DMS 273 treated with DMSO at 0.1 percent for 48 hours (cell line): Measurements from ENCODE around the gene KIAA0513.

ENCODE experiments used
- DNase-seq: peaks from one replicate; lab custom pipeline; 2025; lab: John Stamatoyannopoulos, UW

KIAA0513 gene

DNA sequence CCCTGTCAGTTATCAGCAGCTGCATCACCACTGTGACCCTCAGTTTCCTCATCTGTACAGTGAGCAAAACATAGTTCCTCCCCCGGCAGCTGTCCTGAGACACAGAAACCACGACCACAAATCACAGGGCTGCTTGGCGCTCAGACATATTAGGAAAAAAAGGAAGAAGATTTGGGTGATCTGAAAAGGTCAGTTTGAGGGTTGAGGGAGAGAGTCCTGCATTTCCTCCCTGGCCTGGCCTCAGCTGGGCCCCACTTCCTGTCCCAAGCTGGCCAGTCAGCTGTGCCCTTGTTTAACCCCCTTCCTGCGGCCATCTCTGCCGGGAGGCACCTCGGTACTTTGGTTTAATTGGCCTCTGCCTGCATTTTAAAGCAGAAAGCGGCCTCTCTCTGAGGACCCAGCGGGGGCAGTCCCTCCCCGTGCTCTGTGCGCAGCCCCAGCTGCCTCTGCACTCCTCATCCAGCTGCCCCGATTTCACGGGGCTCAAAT is 108.7 kb downstream of the KIAA0513 start:
- DNase-seq: no peak

DNA sequence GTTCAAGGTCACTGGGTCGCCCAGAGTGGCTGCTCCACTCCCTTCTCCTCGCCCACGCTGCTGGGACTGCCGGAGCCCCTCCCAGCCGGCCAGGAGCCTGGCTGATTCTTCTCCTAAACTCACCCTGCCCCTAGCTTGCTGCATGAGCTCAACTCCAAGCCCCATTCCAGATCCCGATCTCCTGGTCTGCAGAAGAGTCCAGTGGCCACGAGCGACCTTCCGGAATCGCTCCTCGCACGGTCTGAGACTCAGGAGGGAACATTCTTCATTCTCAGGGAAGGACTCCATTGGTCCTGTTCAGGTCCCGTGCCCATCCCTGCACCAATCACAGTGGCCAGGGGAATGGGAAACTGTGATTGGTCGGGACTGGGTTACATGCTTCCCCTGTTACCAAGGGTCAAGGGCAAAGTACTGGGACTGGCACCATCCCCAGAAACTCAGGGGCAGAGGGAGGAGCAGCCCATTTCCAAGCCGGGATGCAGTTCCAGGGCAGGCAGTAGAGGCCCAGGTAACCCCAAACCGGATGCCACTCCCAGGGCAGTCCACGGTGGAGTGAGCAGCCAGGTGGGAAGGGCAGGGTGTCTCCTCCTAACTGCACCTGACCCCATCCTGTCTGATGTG is 109.2 kb downstream of the KIAA0513 start:
- peak; percentile 67 for DNase-seq

GRCh38 chr16:85137323-85138072 is 109.9 kb downstream of the KIAA0513 start:
- DNase-seq: no peak

DNA sequence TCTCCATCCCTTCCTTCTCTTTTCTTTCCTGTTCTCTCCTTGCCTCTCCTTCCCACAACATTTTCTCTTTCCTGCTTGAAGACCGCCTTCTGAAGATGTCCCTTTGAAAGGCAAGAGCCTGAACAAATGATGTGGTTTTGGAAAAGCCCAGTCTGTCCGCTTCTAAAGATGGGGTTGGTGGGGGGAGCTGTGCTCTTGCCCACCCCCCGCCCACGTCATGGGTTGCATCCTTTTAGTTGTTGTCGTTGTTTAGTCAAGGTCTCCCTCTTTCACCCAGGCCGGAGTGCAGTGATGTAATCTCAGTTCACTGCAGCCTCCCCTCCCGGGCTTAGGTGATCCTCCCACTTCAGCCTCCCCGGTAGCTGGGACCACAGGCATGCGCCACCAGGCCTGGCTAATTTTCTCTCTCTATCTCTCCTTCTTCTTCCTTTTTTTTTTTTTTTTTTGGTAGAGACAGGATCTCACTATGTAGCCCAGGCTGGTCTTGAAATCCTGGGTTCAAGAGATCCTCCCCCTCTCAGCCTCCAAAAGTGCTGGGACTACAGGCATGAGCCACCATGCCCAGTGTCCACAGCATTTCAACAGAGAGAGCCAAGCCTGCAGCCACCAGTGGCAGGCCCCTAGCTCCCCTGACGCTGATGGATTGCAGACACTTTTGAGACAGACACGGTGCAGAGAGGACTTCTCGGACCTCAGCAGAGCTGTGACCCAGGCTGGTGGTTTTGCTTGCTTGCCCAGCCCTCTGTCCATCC is 110.7 kb downstream of the KIAA0513 start:
- no peak for DNase-seq

DNA sequence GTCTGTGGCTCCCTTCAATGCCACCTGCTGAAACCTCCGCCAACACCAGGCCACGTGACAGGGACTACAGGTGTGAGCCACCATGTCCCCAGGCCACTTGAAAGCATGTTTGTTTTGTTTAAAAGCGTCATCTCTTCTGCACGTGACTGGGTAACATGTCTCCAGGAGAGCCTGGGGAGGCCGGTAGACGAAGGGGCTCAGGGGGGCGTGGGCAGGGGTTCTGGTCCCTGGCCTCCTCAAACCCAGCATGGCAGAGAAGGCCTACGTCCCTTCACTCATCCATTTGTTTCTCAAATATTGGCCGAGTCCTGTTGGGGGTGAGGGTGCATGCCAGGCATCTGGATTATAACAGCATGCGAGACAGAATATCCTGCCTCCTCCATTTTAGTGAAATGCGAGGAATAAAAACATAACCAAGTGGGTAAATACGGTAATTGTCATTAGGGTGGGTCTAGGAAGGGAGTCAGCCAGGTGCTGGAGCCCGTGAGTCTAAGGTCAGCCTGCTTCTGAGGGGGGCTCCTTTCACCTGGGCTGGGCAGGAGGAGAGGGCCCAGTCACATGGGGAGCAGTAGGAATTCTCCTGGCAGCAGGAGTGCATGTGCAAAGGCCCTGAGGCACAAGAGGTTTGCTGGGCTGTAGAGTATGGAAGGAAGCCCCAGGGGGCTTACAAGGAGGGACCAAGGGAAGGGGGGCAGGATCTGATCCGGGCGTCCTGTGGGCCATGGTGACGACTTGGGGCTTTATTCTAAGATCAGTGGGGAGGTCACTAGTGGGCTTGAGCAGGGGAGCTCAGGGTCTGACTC is 111.4 kb downstream of the KIAA0513 start:
- DNase-seq: no peak

GRCh38 chr16:85139881-85140339 is 112.3 kb downstream of the KIAA0513 start:
- no peak for DNase-seq

- no peak for DNase-seq
Measured at GRCh38 chr16:85140455-85141012, 112.9 kb downstream of the KIAA0513 start.

DNA sequence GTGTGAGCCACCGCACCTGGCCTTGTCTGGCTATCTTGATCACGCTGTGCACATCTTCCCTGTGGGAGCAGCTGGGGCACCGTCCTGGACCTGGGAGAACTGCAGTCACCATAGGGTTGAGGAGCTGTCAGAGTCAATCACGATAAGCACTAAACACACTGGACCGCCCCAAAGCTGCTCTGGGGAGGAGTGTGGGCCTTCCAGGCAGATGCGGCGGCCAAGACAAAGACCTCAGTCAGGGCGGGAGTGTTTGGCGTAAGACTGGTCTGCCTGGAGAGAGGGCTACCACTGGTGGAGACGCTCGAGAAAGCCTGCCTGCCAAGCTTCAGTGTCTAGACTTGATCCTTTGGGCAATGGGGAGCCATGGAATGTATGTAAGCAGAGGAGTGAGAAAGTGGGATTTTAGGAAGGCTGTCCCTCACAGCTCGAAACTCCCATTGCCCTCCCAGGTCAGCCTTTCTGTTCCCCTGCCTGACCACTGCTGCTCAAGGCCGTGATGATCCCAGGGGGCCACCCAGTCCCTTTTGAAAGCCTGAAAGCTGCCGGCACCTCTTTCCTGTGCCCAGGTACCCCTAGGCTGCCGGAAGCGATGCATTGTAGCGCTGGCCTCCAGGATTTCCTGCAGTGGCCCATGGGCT is 114.0 kb downstream of the KIAA0513 start:
- no peak for DNase-seq

- no peak for DNase-seq
Measured at GRCh38 chr16:85142129-85142513, 114.5 kb downstream of the KIAA0513 start.

GRCh38 chr16:85142771-85143211 is 115.2 kb downstream of the KIAA0513 start:
- no peak for DNase-seq
